ENCODE results near the gene SPHK1.
"Not testable (repeated sequence)": the region's sequence is repeated elsewhere in the genome, so short reads cannot be mapped to it uniquely, and the experiment has no call there.

Gene SPHK1, protein sequence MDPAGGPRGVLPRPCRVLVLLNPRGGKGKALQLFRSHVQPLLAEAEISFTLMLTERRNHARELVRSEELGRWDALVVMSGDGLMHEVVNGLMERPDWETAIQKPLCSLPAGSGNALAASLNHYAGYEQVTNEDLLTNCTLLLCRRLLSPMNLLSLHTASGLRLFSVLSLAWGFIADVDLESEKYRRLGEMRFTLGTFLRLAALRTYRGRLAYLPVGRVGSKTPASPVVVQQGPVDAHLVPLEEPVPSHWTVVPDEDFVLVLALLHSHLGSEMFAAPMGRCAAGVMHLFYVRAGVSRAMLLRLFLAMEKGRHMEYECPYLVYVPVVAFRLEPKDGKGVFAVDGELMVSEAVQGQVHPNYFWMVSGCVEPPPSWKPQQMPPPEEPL

GRCh38 chr17:76384222-76384986, at the start of gene SPHK1:
SPHK1 (plus strand) TSS chr17:76384609; CDS start chr17:76385645, 1,036 bp downstream.
- DNase-seq (ENCODE audit: low spot score) = no peak

DNA sequence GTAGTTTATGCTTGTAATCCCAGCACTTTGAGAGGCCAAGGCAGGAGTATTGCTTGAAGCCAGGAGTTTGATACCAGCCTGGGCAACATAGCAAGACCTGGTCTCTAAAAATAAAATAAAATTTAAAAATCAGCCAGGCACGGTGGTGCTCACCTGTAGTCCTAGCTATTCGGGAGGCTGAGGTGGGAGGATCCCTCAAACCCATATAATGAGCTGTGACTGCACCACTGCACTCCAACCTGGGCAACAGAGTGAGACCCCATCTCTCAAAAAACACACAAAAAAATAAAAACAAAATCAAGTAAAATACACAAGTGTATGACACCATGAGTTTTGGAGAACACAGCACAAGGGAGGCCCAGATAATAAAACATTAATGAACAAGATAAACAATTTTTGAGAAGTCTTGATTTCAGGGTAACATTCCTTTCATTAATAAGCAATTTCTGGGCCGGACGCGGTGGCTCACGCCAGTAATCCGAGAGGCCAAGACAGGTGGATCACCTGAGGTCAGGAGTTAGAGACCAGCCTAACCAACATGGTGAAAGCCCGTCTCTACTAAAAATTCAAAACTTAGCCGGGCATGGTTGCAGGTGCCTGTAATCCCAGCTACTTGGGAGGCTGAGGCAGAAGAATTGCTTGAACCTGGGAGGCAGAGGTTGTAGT, 48.6 kb upstream of the SPHK1 start:
- no peak for DNase-seq (ENCODE audit: low spot score)

GRCh38 chr17:76336756-76337412, 47.5 kb upstream of the SPHK1 start:
- DNase-seq (ENCODE audit: low spot score) = no peak

GRCh38 chr17:76337413-76337777, 47.0 kb upstream of the SPHK1 start:
- no peak for DNase-seq (ENCODE audit: low spot score)

- DNase-seq (ENCODE audit: low spot score) = no peak
These were observed 43.1 kb upstream of the SPHK1 start for GRCh38 chr17:76341301-76341700.

- DNase-seq (ENCODE audit: low spot score) = no peak
These were observed 41.3 kb upstream of the SPHK1 start for GRCh38 chr17:76343106-76343505.

DNA sequence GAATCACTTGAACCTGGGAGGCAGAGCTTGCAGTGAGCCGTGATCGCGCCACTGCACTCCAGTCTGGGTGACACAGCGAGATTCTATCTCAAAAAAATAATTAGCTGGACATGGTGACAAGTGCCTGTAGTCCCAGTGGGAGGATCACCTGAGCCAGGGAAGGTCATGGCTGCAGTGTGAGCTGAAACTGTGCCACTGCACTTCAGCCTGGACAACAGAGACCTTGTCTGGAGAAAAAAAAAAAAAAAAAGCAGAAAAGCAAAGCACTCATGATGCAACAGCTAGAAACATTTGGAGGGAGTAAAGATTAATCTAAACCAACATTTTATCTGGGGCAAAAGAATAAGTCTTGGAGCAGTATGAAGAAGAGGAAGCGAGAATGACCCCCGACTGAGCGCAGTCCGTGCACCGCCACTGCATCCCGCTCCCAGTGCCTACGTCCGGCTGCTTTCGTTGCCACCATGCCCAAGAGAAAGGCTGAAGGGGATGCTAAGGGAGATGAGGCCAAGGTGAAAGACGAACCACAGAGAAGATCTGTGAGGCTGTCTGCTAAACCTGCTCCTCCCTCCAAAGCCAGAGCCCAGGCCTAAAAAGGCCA, 38.9 kb upstream of the SPHK1 start:
- DNase-seq (ENCODE audit: low spot score) = no peak

DNA sequence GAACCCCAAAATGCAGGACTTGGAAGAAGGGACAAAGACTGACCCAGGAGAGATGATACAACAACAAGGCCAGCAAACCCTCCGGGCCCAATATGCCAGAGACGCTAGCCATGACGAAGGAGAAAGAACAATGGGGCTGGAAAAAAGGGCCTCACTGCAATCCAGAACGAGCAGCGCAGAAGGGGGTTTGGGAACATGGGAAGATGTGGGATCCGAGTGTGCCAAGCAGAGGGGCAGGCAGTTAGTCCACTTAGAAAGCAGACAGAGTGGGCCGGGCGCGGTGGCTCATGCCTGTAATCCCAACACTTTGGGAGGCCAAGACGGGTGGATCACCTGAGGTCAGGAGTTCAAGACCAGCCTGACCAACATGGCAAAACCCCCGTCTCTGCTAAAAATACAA, 37.5 kb upstream of the SPHK1 start:
- DNase-seq (ENCODE audit: low spot score) = not testable (repeated sequence)

- no peak for DNase-seq (ENCODE audit: low spot score)
These were observed 33.9 kb upstream of the SPHK1 start for GRCh38 chr17:76350463-76350862.

DNA sequence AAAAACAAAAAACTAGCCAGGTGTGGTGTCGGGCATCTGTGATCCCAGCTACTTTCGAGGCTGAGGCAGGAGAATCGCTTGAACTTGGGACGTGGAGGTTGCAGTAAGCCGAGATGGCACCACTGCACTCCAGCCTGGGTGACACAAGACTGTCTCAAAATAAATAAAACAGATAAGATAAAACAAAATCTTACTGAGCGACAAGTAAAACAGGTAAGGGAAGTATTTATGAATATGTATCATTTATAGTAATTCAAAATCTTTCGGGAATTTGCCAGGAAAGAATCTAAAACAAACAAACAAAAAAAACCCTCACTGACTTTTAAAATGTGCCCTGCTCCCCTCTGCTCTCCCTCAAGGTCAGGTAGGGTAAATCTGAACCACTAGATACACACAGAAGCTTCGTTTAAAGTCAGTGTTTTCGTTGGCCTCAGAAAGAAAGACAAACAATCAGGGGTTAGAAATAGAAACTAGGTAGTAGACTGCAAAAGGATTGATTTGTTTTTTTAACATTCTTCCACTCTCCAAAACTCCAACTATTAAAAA, 32.8 kb upstream of the SPHK1 start:
- no peak for DNase-seq (ENCODE audit: low spot score)

GRCh38 chr17:76353004-76353598, 31.3 kb upstream of the SPHK1 start:
- DNase-seq (ENCODE audit: low spot score) = no peak

- peak; percentile 92 for DNase-seq (ENCODE audit: low spot score)
These were observed 30.7 kb upstream of the SPHK1 start, which contains the start of gene PRPSAP1 for GRCh38 chr17:76353599-76354316. PRPSAP1 (minus strand) TSS chr17:76353916; CDS start chr17:76353703, 213 bp downstream.

GRCh38 chr17:76354317-76354729, 30.1 kb upstream of the SPHK1 start:
- DNase-seq (ENCODE audit: low spot score) = no peak

- DNase-seq (ENCODE audit: low spot score) = no peak
These were observed 29.6 kb upstream of the SPHK1 start for GRCh38 chr17:76354747-76355310.

- DNase-seq (ENCODE audit: low spot score) = no peak
These were observed 27.5 kb upstream of the SPHK1 start for GRCh38 chr17:76356803-76357456.

GRCh38 chr17:76357597-76358158, 26.7 kb upstream of the SPHK1 start:
- DNase-seq (ENCODE audit: low spot score) = no peak

- no peak for DNase-seq (ENCODE audit: low spot score)
These were observed 25.0 kb upstream of the SPHK1 start for GRCh38 chr17:76359375-76359774.

GRCh38 chr17:76359776-76360175, 24.6 kb upstream of the SPHK1 start:
- DNase-seq (ENCODE audit: low spot score) = not testable (repeated sequence)

DNA sequence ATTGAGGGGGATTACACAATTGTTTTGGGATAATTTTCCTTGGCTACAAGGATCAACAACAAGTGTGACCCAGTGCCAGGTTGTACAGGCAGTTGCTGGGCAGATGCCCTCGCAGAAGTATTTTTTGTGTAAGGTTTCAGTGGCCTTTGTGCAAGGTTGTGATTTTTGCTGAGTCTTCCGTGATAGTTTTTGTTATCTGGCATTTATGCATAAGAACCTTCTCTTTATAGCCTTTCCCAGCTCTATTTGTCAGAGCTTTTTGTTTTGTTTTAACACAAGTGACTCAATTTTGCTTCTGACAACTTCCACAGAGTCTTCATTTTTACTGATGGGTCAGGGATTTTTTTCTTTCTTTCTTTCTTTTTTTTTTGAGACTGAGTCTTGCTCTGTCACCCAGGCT, 23.9 kb upstream of the SPHK1 start:
- no peak for DNase-seq (ENCODE audit: low spot score)

Measured in putamen (tissue), 1 donor.